B cell (primary cell): Measurements from ENCODE around the gene FKBP6.

ENCODE experiments used
- CTCF ChIP-seq: fragments of 200-600 bp; IDR thresholded peaks from one replicate; pipeline ENCODE4 v1.8.0; 2022; ENCODE audit warnings: antibody characterized with exemption, mild to moderate bottlenecking
- EZH2 ChIP-seq: IDR thresholded peaks from 2 replicates; pipeline ENCODE4 v1.6.1; 2012; ENCODE audit warnings: borderline replicate concordance, low read depth, mild to moderate bottlenecking, moderate library complexity, low read length; ENCODE audit not compliant: insufficient read depth, poor library complexity, severe bottlenecking

GRCh38 chr7:73316521-73316920, 11.4 kb upstream of the FKBP6 start:
- TF ChIP-seq CTCF = no peak
- TF ChIP-seq EZH2 = no peak
